GM12864 (cell line): ENCODE results near the gene ABCC9.

Source experiments
- DNase-seq: peaks from one replicate; pipeline ENCODE4 v3.0.0-alpha.2; 2011; ENCODE audit warnings: low read depth
- H3K4me3 ChIP-seq: 2 replicates; pipeline ENCODE4 v1.5.1; 2011; ENCODE audit warnings: mild to moderate bottlenecking, low read depth, low read length, control low read depth
- CTCF ChIP-seq: IDR thresholded peaks from 2 replicates; pipeline ENCODE4 v1.5.1; 2011; ENCODE audit warnings: low read depth, mild to moderate bottlenecking, moderate library complexity, low read length, control low read depth, inconsistent platforms; ENCODE audit errors: missing control alignments

Gene ABCC9

DNA sequence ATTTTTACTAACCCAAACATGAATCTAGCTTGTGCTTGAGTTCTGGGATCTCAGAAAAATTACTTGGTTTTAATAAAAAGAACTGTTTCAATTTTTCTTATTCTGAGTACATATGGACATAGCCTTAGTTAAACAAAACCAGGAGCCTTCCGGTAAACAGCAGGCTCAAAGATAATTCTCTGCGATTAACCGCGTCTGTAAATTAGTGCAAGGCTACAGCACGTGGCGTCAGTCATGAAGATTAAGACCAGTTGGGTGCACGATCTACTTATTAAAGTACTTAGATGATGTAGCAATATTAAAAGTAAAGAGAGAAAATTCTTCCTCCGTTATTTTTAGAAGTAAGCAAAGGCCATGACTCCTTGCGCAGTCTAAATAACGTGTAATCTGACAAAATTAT is 167.4 kb downstream of the ABCC9 start:
- no peak for DNase-seq
- no peak for TF ChIP-seq CTCF
- no peak overlapping the region for H3K4me3 ChIP-seq

DNA sequence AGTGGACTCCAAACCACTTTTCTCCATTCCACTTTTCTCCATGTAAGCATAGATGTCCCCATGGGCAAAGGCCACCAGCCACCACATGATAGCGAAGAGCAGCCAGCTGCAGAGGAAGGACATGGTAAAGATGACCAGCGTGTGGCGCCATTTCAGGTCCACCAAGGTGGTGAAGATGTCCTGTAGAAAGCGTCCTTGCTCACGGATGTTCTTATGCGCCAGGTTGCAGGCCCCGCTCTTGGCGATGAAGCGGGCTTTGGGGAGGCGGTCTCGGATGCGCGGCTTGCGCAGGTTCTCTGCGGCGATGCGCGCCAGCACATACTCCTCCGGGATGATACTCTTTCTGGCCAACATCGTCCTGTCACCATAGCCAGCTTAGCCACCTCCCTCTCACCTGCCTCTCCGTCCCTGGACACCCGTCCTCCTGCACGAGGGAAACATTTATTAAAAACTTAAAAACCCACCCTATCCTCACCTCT is 167.9 kb downstream of the ABCC9 start:
- no peak for DNase-seq
- no peak overlapping the region for H3K4me3 ChIP-seq
- no peak for TF ChIP-seq CTCF

DNA sequence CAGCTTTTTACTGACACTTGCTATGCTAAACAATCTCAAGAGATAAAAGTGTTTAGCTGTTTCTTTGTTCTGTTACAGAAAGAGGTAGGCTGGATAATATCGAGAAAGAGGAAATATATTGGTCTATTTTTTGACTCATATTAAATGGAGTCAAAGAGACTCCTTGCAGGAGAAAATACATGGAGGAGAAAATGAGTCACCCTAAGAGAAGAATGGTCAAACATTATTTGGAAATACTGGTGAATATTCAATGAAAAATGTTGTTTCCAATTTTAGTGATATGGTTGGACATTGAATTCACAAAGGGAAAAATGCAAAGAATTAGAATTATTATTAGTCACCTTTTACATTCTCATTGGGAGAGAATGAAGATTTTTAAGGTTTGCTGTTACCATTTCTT is 169.9 kb downstream of the ABCC9 start:
- no peak overlapping the region for H3K4me3 ChIP-seq
- no peak for TF ChIP-seq CTCF
- no peak for DNase-seq

- H3K4me3 ChIP-seq: no peak overlapping the region
- DNase-seq: no peak
- no peak for TF ChIP-seq CTCF
Measured at GRCh38 chr12:21769307-21769706, 171.9 kb downstream of the ABCC9 start.

DNA sequence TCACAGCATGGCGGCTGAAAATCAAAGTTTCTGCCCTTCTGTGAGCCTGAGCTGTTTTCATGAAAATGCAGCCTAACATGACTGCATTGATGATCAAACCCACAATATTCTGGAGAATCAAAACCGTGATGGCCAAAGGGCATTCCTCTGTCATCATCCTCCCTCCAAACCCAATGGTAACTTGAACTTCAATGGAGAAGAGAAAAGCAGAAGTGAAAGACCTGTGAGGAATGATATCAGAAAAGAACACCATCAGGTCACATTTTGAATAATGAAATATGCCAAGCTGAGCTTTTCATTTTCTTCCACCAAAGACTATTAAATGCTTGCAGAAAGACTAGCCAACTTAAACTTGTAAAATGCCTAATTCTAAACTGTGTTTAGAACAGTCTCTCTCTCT is 174.8 kb downstream of the ABCC9 start:
- DNase-seq: no peak
- TF ChIP-seq CTCF: no peak
- H3K4me3 ChIP-seq: no peak overlapping the region

GRCh38 chr12:21764950-21765349 is 176.3 kb downstream of the ABCC9 start:
- TF ChIP-seq CTCF: no peak
- H3K4me3 ChIP-seq: no peak overlapping the region
- no peak for DNase-seq

GRCh38 chr12:21764065-21764464 is 177.2 kb downstream of the ABCC9 start:
- no peak for DNase-seq
- H3K4me3 ChIP-seq: no peak overlapping the region
- TF ChIP-seq CTCF: no peak
